Skin epidermis (tissue), 12 donors: ENCODE data around the gene ASGR2.
A peak's percentile ranks its signal among the peaks of the same experiment; 100 is the strongest.
"Not testable (repeated sequence)": the region's sequence is repeated elsewhere in the genome, so short reads cannot be mapped to it uniquely, and the experiment has no call there.

Source experiments
- H3K27ac ChIP-seq, 21 experiments: fragments of 200-600 bp; sonication (generic) in 11 of 21; one replicate each; pipeline ENCODE4 v1.5.0; 2020; ENCODE audit warnings: mild to moderate bottlenecking in 3 of 21, inconsistent platforms in 2 of 21, moderate library complexity in 2 of 21
- H3K4me3 ChIP-seq, 7 experiments: fragments of 200-600 bp; sonication (generic) in 2 of 7; one replicate each; pipeline ENCODE4 v1.5.0; 2020; ENCODE audit warnings: inconsistent platforms in 2 of 7, mild to moderate bottlenecking in 2 of 7, moderate library complexity in 1 of 7

The ASGR2 gene

DNA sequence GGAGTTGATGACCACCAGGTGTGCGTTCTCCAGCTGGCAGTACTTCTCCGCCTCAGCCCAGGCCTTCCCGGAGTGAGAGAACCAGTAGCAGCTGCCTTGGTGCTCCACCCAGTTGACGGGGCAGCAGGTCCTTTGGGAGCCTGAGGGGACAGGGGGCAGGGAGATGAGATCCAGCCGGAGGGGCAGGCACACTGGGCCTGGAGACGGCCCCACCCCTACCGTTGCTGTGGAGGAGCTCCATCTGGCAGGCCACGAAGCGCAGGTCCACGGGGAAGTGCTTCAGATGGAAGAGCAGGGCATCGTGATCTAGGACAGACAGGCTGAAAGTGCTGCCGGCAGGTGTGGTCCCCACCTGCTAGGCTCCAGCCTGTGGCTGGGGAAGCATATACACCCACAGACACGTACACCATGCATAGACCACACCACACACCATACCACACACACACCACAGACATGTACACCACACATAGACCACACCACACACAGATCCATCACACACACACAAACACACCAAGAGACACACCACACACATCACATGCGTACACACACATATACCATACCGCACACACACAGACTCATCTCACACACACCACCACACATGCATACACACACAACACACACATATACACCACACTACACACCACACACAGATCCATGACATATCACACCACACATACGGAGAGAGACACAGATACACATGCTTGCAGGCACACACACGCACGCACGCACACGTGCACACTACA lies 7.4 kb downstream of the ASGR2 start:
- no peak overlapping the region for H3K4me3 ChIP-seq

DNA sequence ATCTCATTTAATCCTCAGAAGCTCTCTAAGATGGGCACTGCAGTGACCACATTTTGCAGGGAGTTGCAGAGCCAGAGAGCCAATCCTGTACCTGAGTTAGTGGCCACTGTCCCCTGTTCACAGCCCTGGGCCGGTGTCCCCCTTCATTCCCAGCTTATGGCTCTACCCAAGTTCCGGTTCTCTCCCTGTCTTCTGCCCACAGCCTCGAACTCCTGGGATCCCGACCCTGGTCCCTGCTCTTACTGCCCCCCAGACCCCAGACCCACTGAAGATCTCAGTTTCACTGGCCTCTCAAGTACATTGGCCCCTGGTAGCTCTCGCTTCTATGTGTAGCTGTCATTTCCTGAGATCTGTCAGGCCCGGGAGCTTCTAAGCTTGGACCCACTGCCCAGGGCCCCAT lies 12.2 kb downstream of the ASGR2 start:
- Histone ChIP-seq H3K4me3 (no peak overlapping the region), H3K27ac (no peak overlapping the region)

More for the DNA sequence above, 7.4 kb downstream of the ASGR2 start:
- H3K27ac ChIP-seq, result no peak overlapping the region

DNA sequence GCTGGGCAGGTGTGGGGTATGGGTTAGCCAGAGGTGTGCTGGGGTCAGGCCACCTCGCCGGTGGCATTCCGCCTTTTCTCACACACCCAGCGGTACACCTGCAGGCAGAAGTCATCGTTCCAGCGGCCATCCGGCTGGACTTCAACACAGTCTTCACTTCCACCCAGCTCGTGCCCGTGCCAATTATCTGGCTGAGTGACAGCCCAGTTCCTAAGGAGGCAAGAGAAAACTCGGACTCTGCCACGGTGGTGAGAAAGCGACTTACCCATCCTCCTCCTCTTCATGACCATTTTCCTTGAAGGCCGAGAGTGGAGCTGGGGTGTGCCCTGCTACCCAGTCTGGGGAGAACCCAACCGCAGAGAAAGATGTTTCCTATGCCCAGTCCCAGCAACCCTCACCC lies 13.1 kb downstream of the ASGR2 start:
- Histone ChIP-seq H3K27ac (no peak overlapping the region), H3K4me3 (no peak overlapping the region)

DNA sequence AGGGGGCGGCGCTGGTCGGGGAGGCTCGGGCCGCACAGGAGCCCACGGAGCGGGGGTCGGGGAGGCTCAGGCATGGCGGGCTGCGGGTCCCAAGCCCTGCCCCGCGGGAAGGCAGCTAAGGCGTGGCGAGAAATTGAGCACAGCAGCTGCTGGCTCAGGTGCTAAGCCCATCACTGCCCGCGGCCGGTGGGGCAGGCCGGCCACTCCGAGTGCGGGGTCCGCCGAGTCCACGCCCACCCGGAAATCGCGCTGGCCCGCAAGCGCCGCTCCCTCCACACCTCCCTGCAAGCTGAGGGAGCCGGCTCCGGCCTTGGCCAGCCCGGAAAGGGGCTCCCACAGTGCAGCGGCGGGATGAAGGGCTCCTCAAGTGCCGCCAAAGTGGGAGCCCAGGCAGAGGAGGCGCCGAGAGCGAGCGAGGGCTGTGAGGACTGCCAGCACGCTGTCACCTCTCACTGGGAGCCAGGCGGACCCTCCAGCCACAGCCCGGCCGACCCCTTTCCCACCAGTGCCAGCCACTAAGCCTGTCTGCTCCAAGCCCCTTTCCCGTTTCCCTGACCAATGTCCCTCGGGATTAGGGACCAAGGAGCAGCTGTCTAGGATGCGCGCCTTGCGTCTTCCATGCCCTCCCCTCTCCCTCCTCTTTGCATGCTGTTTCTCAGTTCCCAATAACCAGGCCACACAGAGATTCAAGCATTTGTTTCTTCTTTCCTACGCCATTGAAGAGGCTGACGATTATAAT lies 13.8 kb downstream of the ASGR2 start:
- H3K27ac ChIP-seq, H3K4me3 ChIP-seq: not testable (repeated sequence)

DNA sequence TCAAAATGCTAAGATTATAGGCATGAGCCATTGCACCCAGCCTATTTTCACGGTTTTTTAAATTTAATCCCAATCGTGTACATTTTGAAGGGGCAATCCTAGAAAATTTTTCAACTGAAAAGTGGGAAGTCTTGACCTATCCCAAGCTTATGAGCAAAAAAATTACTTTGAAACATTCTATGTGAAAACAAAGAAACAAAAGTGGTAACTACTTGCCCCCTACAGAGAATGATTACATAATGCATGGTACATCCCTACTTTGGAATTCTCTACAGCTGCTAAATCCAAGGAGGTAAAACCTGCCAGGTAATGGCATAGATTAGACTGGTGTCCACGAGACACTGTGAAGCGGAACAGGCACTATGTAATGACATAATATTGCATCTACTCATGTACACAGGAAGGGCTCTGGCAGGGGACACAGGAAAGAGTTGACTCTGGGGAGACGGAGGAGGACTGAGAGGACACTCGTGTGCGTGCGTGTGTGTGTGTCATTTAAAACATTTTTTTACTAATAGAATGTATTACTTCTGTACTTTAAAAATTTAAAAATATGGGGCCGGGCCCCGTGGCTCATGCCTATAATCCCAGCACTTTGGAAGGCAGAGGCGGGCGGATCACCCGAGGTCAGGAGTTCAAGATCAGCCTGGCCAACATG lies 15.7 kb downstream of the ASGR2 start:
- H3K27ac ChIP-seq, result no peak overlapping the region
- no peak overlapping the region for H3K4me3 ChIP-seq

DNA sequence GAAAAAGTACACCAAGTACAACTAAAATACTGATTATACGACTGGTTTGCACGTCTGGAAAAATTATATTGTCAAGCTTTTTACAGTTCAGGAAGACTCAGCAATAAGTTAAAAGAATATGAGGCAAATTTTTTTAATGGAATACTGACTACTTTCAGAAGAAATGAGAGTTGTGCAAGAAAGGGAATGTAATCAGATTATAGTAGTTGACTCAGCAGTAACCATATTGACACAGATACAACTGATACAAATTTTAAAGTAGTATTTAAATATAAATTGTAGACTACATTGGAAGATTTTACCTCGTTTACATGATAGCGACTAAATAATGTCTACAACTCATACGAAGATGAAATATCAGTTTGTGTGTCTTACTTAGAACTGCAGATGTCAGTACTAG lies 16.7 kb downstream of the ASGR2 start:
- Histone ChIP-seq H3K27ac (no peak overlapping the region), H3K4me3 (no peak overlapping the region)

DNA sequence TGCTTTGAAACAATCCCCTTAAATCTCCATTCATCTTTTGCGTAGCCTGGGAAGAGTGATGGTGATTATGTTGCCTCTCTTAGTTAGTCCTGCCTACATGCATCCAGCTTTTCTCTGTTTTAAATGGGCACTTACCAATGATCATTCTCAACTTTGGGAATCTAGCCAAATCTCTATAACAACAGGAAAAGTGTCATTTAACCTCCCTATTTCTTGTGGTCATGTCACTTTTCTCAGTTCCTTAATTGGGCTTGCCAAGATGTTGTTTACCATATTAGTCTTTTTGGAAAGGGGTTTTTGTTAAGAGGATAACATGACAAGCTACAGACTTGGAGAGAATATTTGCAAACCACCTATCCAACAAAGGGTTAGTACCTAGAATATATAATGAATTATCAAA lies 19.0 kb downstream of the ASGR2 start:
- Histone ChIP-seq H3K4me3 (no peak overlapping the region), H3K27ac (peak overlapping the region in 4 of 21 experiments; percentile 36 to 80 (median 52))

DNA sequence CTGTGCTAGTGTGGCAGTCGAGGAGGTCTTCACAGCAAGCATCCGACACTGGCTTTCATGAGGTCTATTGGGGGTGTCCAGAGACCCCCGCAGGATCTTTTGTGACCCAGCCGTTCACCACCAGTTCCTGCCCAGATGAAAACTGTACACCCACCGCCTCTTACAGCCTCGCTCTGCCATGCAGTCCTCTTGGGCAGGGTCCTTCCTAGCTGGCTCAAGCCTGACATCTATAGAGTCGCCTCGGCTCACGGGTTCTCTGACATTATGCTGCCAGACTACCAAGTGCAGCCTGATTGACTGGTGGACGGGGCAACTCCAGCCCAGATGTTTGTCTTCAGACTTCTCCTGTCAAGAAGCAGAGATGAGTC lies 20.0 kb downstream of the ASGR2 start:
- no peak overlapping the region for H3K4me3 ChIP-seq

DNA sequence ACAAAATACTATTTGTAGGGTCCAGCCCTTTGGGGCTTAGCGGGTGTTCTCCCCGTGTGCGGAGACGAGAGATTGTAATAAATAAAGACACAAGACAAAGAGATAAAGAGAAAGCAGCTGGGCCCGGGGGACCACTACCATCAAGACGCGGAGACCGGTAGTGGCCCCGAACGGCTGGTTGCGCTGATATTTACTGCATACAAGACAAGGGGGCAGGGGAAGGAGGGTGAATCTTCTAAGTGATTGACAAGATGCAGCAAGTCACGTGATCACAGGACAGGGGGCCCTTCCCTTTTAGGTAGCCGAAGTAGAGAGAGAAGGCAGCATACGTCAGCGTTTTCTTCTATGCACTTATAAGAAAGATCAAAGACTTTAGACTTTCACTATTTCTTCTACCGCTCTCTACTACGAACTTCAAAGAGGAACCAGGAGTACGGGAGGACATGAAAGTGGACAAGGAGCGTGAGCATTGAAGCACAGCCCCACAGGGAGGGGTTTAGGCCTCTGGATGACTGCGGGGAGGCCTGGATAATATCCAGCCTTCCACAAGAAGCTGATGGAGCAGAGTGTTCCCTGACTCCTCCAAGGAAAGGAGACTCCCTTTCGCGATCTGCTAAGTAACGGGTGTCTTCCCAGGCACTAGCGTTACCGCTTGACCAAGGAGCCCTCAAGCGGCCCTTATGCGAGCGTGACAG lies 23.2 kb downstream of the ASGR2 start:
- not testable (repeated sequence) for H3K4me3 ChIP-seq
- H3K27ac ChIP-seq, result peak overlapping the region in 1 of 21 experiments; percentile 0

More for the DNA sequence above, 20.0 kb downstream of the ASGR2 start:
- peak overlapping the region in 12 of 21 experiments; percentile 3 to 80 (median 38) for H3K27ac ChIP-seq

DNA sequence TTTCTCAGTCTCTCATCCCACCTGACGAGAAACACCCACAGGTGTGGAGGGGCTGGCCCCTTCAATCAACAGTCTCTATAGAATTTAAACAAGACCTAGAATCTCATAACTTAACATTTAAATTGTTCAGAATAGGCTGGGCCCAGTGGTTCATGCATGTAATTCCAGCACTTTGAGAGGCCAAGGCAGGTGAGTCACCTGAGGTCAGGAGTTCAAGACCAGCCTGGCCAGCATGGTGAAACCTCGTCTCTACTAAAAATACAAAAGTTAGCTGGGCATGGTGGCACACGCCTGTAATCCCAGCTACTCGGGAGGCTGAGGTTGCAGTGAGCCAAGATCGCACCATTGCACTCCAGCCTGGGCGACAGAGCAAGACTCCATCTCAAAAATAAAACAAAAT lies 25.1 kb downstream of the ASGR2 start:
- H3K4me3 ChIP-seq, H3K27ac ChIP-seq: not testable (repeated sequence)

DNA sequence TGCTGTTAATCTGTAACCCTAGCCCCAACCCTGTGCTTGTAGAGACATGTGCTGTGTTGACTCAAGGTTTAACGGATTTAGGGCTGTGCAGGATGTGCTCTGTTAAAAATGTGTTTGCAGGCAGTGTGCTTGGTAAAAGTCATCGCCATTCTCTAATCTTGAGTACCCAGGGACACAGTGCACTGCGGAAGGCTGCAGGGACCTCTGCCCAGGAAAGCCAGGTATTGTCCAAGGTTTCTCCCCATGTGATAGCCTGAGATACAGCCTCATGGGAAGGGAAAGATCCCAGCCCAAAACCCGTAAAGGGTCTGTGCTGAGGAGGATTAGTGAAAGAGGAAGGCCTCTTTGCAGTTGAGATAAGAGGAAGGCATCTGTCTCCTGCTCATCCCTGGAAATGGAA lies 26.2 kb downstream of the ASGR2 start:
- H3K4me3 ChIP-seq, H3K27ac ChIP-seq: not testable (repeated sequence)

DNA sequence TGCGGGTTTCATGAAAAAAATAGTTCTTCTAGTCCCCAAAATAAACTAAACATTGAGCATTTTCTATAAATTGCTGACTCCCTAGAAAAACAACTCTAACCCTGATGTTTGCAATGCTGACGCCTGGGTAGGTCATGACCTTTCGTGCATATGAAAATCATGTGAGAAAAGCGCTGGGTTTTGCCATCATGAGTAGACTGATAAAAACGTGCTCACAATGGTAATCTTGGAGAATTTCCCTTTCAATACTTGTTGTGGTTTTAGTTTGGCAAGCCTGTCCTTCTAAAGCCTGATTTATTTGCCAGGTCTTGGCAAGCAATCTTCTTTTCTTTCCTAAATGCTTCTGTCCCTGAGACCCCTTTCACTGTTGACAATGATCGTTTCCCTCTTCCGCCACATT lies 30.5 kb downstream of the ASGR2 start:
- Histone ChIP-seq H3K4me3 (no peak overlapping the region), H3K27ac (no peak overlapping the region)

DNA sequence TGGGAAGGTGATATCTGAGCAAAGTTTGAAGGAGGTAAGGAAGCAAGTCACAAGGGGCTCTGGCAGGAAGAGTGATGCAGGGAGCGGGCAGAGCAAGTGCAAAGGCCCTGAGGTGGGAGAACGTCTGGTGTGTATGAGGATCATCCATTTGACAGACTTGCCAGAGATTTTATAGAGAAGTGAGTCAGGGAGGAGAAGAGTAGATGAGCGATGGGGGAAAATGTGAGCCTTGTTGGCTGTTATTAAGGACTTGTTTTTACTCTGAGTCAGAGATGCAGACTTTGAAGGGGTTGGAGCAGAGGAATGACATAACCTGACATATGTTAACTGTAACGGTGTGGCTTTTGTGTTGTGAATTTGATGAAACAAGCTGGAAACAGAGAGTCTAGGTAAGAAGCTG lies 31.0 kb downstream of the ASGR2 start:
- Histone ChIP-seq H3K27ac (no peak overlapping the region), H3K4me3 (no peak overlapping the region)

DNA sequence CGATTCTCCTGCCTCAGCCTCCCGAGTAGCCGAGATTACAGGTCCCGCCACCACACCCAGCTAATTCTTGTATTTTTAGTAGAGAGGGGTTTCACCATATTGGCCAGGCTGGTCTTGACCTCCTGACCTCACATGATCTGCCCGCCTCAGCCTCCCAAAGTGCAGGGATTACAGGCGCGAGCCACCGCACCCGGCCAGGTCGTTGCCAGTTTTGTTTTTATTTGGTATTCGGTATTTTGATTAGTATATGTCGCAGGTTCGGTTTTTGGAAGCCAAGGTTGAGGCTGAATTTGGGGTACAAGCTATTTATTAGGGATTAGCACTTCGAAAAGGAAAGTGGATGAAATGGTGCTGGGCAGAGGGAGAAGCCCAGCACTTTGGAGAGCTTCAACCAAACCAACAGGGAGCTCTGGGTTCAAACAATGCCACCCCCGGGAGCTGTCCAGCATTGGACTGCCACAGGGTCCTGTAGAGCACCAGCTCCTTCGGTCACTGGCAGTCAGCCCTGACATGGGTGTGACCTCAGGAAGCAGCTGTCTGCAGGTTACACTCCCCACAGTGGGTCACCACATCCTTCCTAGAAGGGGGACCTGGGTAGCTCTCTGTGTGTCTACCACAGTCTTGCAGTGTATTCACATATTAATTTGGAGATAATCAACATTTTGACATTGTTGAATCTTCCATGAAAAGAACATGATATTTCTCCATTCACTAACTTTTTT lies 33.1 kb downstream of the ASGR2 start:
- Histone ChIP-seq H3K4me3 (no peak overlapping the region), H3K27ac (no peak overlapping the region)

DNA sequence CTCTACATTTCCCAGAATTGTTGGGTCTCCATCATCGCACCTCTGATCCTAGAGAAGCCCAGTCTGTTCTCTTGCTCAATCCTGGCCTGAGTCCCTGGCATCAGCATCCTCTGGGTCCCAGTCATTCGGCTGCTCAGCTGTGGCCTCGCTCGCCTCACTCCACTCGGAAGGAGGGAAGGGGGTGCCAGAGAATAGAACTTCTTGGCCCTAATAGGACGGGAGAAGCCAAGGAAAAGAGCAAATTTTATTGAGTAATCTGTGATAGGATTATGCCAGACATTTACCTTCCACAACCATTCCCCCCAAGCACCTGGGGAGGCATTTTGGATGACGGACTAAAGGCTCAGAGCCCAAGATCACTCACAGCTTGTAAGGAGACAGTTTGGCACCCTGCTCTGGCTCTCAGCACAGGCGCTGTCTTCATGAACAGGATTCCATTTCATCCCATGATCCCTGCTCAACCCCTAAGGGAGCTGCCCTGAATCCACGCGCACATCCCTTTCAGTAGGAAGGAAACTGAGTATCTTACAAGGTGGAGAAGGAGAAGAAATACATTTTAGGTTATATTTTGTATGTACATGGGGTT lies 34.1 kb downstream of the ASGR2 start:
- Histone ChIP-seq H3K27ac (no peak overlapping the region), H3K4me3 (no peak overlapping the region)

DNA sequence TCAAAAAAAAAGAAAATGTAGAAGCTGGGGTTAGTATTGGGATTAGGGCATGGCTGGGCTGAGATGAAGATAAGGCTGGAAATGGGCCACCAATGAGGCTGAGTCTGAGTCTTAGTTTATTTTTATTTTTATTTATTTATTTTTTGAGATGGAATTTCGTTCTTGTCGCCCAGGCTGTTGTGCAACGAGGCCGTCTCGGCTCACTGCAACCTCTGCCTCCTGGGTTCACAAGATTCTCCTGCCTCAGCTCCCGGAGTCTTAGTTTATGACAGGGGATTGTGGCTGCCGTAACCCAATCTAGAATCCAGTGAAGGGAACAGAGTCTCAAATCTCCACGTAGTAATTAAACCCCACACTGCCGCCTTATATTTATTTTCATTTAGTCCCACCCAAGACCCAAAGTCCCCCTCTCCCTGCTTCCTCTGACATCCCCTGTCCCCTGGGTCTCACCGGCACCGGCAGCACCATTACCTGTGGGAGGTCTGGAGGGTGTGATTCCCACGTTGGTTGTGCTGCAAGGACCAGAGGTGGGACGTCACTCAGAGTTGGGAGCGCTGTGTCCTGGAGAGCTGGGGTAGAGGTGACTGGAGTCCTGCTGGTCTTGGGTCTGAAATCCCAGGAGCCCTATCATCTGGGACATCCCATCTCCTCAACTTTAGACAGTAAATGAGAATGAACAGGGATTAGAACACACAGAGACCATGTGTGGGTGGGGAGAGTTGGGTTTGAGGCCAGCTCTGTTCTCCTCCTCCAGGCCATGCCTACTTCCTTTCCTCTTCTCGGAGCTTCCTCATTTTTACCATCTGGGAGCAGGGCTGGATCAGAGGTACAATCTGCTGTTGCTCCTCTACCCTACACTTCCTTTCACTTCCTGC lies 34.8 kb downstream of the ASGR2 start, which contains the start of gene CLEC10A:
CLEC10A (minus strand) TSS at position 671 of the 875 bp plus-strand sequence. CDS start 1,439 bp downstream, outside the sequence.
- Histone ChIP-seq H3K27ac (peak within 1 kb of the TSS in 7 of 21 experiments; percentile 13 to 73 (median 18)), H3K4me3 (peak within 1 kb of the TSS in 2 of 7 experiments; percentile 3 to 12)

DNA sequence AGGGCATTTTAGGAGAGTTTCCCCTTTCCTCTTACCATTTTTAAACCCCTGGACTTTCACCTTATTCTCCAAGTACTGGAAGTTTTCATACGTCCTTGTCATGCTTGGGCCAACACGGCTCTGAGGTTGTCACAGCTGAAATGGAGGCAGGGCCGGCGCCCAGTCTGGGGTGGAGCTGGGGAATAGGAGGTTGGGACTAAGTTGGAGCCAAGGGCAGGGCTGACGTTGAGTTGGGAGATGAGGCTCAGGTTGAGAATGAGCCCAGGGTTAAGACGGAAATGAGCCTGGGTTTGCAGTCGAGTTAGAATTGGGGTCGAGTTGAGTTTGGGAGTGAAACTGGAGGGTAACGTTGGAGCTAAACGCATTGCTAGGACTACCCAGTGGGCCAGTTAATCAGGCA lies 35.9 kb downstream of the ASGR2 start:
- H3K4me3 ChIP-seq, result peak overlapping the region in 1 of 7 experiments; percentile 3

More for the DNA sequence above, 35.9 kb downstream of the ASGR2 start:
- peak overlapping the region in 2 of 21 experiments; percentile 42 to 55 for H3K27ac ChIP-seq
